Colonic mucosa (tissue), 4 donors: ENCODE results near the gene PIP4K2A. TPM values are rescaled to one million over a fixed set of nuclear protein-coding genes. Genes with fewer than 3 reads are reported as not detected.
A peak's percentile ranks its signal among the peaks of the same experiment; 100 is the strongest.
"Not testable (repeated sequence)": the region's sequence is repeated elsewhere in the genome, so short reads cannot be mapped to it uniquely, and the experiment has no call there.

Source experiments
- DNase-seq: peaks from one replicate; pipeline ENCODE4 v3.0.0-alpha.2; 2020
- H3K27ac ChIP-seq: fragments of 200-600 bp; one replicate; pipeline ENCODE4 v1.8.0; 2021
- H3K27me3 ChIP-seq: fragments of 200-600 bp; one replicate; pipeline ENCODE4 v1.8.0; 2021
- H3K36me3 ChIP-seq: fragments of 200-600 bp; one replicate; pipeline ENCODE4 v1.8.0; 2021
- H3K4me1 ChIP-seq: fragments of 200-600 bp; one replicate; pipeline ENCODE4 v1.8.0; 2021; ENCODE audit warnings: mild to moderate bottlenecking
- H3K4me3 ChIP-seq: fragments of 200-600 bp; one replicate; pipeline ENCODE4 v1.8.0; 2021
- H3K9ac ChIP-seq, 2 donors: one replicate each; pipeline ENCODE4 v1.7.0; 2013; ENCODE audit warnings: control low read depth in 2 of 2, low read depth in 2 of 2, low read length in 2 of 2
- H3K9me3 ChIP-seq: fragments of 200-600 bp; one replicate; pipeline ENCODE4 v1.8.0; 2021
- CTCF ChIP-seq: fragments of 200-600 bp; IDR thresholded peaks from one replicate; pipeline ENCODE4 v1.8.0; 2022; ENCODE audit warnings: antibody characterized with exemption, mild to moderate bottlenecking
- intact Hi-C: fragments of 100-400 bp; cut with DNase I; formaldehyde crosslinking; loops from one replicate; pipeline ENCODE4 v1.14.1; 2022
- total RNA-seq, 2 donors: library from RNA; stranded (reverse); fragmentation: NEBNext Ultra II Directional in 1 of 2; extraction: Animal tissue kit (Norgen Biotek cat#: 25700) in 1 of 2; gene quantifications; one replicate each; pipeline ENCODE4 v1.2.1, GENCODE V29; 2021
- donor health status: healthy.
- donor health status: DM: no; HTN: no; CAD: no.
- donor health status: DM: no; HTN: no; CAD: no.

Gene PIP4K2A
- total RNA-seq, 2 donors from 2014 or later, result 12.1 to 14.9 TPM

GRCh38 chr10:22719406-22720042 is 5.1 kb upstream of the PIP4K2A start:
- Histone ChIP-seq H3K36me3 (no peaks in the 10 kb centered on the region), H3K27me3 (no peaks in the 10 kb centered on the region), H3K9ac (no peak overlapping the region), H3K4me1 (peaks cover 6% of the 10 kb centered on the region), H3K9me3 (no peaks in the 10 kb centered on the region), H3K27ac (no peak overlapping the region), H3K4me3 (no peak overlapping the region)
- no peak for DNase-seq
- intact Hi-C loops, result loop anchor here (10.0 kb wide), 1 partner anchor 715 kb away; the partner anchor contains the start of gene DNAJC1
- no peak for TF ChIP-seq CTCF

GRCh38 chr10:22718659-22719058 is 4.3 kb upstream of the PIP4K2A start:
- H3K27ac ChIP-seq, H3K4me1 ChIP-seq, H3K9ac ChIP-seq, H3K4me3 ChIP-seq, H3K27me3 ChIP-seq, DNase-seq, H3K9me3 ChIP-seq, H3K36me3 ChIP-seq: not testable (repeated sequence)
- intact Hi-C loops, result loop anchor here (10.0 kb wide), 1 partner anchor 714 kb away; the partner anchor contains the start of gene DNAJC1

- H3K4me3 ChIP-seq, result no peak overlapping the region
- no peak for DNase-seq
- no peaks in the 10 kb centered on the region for H3K9me3 ChIP-seq
- H3K4me1 ChIP-seq, result peaks cover 6% of the 10 kb centered on the region
- H3K27ac ChIP-seq, result no peak overlapping the region
- intact Hi-C loops, result loop anchor here (10.0 kb wide), 1 partner anchor 713 kb away; the partner anchor contains the start of gene DNAJC1
- H3K27me3 ChIP-seq, result no peaks in the 10 kb centered on the region
- no peak overlapping the region for H3K9ac ChIP-seq
- no peaks in the 10 kb centered on the region for H3K36me3 ChIP-seq
- no peak for TF ChIP-seq CTCF
These were observed 3.4 kb upstream of the PIP4K2A start for GRCh38 chr10:22717728-22718127.

- Histone ChIP-seq H3K4me3 (no peak overlapping the region), H3K36me3 (no peaks in the 10 kb centered on the region), H3K9me3 (no peaks in the 10 kb centered on the region), H3K27ac (no peak overlapping the region), H3K9ac (no peak overlapping the region), H3K4me1 (peaks cover 6% of the 10 kb centered on the region), H3K27me3 (no peaks in the 10 kb centered on the region)
- no peak for TF ChIP-seq CTCF
- intact Hi-C loops, result loop anchor here (10.0 kb wide), 1 partner anchor 712 kb away; the partner anchor contains the start of gene DNAJC1
- no peak for DNase-seq
These were observed 2.6 kb upstream of the PIP4K2A start for GRCh38 chr10:22716943-22717342.

GRCh38 chr10:22715290-22715625 is 880 bp upstream of the PIP4K2A start:
- intact Hi-C loops, result loop anchor here (10.0 kb wide), 1 partner anchor 710 kb away; the partner anchor contains the start of gene DNAJC1
- no peak for DNase-seq
- H3K9ac ChIP-seq, result peak overlapping the region in 1 of 2 donors; percentile 85

More at GRCh38 chr10:22715290-22715625, 880 bp upstream of the PIP4K2A start:
- H3K9me3 ChIP-seq, result no peaks in the 10 kb centered on the region
- no peak overlapping the region for H3K27ac ChIP-seq
- H3K36me3 ChIP-seq, result no peaks in the 10 kb centered on the region
- H3K4me1 ChIP-seq, result peaks cover 6% of the 10 kb centered on the region
- no peak overlapping the region for H3K4me3 ChIP-seq
- H3K27me3 ChIP-seq, result no peaks in the 10 kb centered on the region
- no peak for TF ChIP-seq CTCF
